ENCODE data around the gene PLIN5. TPM values are rescaled to one million over a fixed set of nuclear protein-coding genes. Genes with fewer than 3 reads are reported as not detected.

PLIN5 gene
- total RNA-seq, 1 experiment from 2014 or later: 2.5 TPM

DNA sequence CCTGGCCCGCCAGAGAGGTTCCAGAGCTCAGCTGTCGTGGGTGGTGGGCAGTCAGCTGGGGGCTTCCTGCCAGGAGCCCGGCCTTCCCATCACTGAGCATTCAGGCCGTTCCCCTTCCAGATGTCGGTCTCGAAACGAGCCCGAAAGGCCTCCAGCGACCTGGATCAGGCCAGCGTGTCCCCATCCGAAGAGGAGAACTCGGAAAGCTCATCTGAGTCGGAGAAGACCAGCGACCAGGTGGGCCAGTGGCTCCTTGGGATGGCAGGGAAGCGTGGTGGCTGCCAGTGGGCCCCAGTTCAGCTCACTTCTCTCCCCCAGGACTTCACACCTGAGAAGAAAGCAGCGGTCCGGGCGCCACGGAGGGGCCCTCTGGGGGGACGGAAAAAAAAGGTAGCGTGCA is 43.6 kb downstream of the PLIN5 start:
- DNase-seq: peak; percentile 51
- Histone ChIP-seq H3K4me3 (ENCODE audit: insufficient read depth, low read depth, low read length) (no peak overlapping the region), H3K27me3 (ENCODE audit: control insufficient read depth, insufficient read depth, low read length) (no peaks in the 10 kb centered on the region), H3K36me3 (replicated peaks; ENCODE audit: control insufficient read depth, insufficient read depth, low read length) (peaks cover 28% of the 10 kb centered on the region)

GRCh38 chr19:4488496-4488895 is 46.5 kb downstream of the PLIN5 start:
- Histone ChIP-seq H3K36me3 (replicated peaks; ENCODE audit: control insufficient read depth, insufficient read depth, low read length) (peaks cover 28% of the 10 kb centered on the region), H3K27me3 (ENCODE audit: control insufficient read depth, insufficient read depth, low read length) (no peaks in the 10 kb centered on the region), H3K4me3 (ENCODE audit: insufficient read depth, low read depth, low read length) (no peak overlapping the region)
- peak; percentile 33 for DNase-seq

DNA sequence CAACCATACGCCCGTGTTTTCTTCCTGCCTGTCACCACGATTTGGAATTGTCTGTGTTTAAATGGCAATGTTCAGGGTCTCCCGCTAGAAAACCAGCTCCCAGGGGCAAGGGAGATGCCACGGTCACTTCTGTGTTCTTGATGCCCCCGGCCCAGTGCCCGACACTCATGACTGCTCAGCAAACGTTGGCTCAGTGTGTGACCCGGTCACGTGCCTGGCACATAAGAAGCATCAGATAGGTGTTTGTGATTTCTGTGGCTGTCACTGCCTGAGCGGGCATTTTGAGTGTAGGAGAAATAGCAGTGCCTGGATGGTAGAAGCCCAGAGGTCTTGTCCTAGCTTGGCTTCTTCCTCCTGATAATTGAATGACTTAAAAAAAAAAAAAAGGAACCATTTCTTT is 47.5 kb downstream of the PLIN5 start:
- no peaks in the 10 kb centered on the region for H3K27me3 ChIP-seq (ENCODE audit: control insufficient read depth, insufficient read depth, low read length)
- no peak for DNase-seq
- H3K4me3 ChIP-seq (ENCODE audit: insufficient read depth, low read depth, low read length): no peak overlapping the region
- H3K36me3 ChIP-seq (replicated peaks; ENCODE audit: control insufficient read depth, insufficient read depth, low read length): peaks cover 23% of the 10 kb centered on the region

DNA sequence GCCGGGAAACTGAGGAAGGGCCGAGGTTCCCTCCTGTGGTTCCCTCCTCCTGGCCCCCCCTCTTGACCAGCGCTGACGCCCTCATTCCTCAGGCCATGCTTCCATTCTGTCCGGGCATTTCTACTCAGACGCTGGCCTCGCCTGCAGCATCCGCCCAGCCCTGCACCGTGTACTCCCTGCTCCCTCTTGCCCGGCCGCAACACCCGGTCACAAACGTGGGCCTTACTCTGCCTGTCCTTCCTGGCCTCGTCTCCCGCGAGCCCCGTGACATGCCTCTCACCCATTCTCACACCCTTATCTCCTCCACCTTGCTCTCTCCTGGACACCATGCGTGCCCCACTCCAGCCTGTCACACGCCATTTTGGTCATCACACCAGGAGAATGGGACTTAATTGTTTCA is 51.6 kb downstream of the PLIN5 start:
- DNase-seq: peak; percentile 30
- H3K27me3 ChIP-seq (ENCODE audit: control insufficient read depth, insufficient read depth, low read length): no peaks in the 10 kb centered on the region
- H3K36me3 ChIP-seq (replicated peaks; ENCODE audit: control insufficient read depth, insufficient read depth, low read length): peaks cover 11% of the 10 kb centered on the region
- H3K4me3 ChIP-seq (ENCODE audit: insufficient read depth, low read depth, low read length): no peak overlapping the region

DNA sequence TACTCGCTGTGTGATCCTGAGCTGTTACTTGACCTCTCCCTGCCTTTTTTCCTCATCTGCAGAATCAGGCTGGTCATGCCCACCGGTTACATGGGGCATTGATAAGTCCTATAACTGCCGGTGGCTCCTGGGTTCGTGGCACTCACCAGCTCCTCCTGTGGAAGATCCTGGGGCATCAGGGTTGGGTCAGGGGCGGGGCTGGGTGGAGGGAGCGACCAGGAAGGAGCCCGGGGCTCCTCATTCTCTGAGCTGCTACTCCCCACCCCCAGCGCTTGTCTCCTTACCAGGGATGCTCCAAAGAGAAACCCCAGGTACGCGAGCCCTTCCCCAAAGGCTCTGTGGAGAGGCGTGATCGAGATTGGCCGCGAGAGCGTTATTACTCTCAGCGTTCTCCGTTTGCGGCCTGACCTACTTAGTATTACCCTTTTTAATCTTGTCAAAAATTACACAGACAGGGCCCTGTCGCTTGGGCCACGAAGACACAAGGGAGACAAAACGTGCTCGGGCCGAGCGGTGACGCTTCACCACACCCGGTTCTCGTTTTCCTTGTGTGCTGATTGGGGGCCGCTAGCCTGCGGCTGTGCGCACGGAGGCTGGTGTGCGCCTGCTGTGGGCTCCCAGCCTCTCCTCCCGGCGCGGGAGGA is 52.2 kb downstream of the PLIN5 start:
- Histone ChIP-seq H3K27me3 (ENCODE audit: control insufficient read depth, insufficient read depth, low read length) (no peaks in the 10 kb centered on the region), H3K4me3 (ENCODE audit: insufficient read depth, low read depth, low read length) (no peak overlapping the region), H3K36me3 (replicated peaks; ENCODE audit: control insufficient read depth, insufficient read depth, low read length) (peaks cover 11% of the 10 kb centered on the region)
- peak; percentile 57 for DNase-seq

- Histone ChIP-seq H3K36me3 (replicated peaks; ENCODE audit: control insufficient read depth, insufficient read depth, low read length) (peaks cover 20% of the 10 kb centered on the region), H3K4me3 (ENCODE audit: insufficient read depth, low read depth, low read length) (no peak overlapping the region), H3K27me3 (ENCODE audit: control insufficient read depth, insufficient read depth, low read length) (no peaks in the 10 kb centered on the region)
- peak; percentile 2 for DNase-seq
Measured at GRCh38 chr19:4477034-4477801, 57.8 kb downstream of the PLIN5 start.

DNA sequence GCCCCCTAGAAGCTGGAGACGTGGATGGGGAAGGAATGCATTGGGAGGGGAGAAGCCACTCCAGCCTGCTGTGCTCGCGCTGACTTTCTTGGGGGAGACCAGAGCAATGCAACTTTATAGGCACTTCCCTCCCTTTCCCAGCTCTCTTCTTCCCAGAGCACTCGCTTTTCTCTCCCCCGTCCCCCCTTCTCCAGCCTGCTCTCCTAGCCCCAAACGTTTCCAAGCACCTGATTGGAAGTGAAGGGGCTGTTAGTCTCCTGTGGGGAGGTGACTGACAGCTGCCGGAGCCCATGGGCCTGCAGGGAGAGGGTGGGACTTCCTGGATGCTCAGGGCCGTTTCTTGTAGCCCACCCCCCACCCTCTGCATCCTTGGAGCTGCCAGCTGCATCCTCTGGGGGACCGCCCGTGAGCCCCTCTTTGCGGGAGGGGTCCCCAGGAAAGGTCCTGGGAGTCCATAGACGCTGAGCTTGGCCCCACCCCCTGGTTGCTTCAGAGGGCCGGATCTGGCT is 60.5 kb downstream of the PLIN5 start:
- DNase-seq: peak; percentile 98
- Histone ChIP-seq H3K36me3 (replicated peaks; ENCODE audit: control insufficient read depth, insufficient read depth, low read length) (peaks cover 17% of the 10 kb centered on the region), H3K4me3 (ENCODE audit: insufficient read depth, low read depth, low read length) (peak overlapping the region; percentile 55)

GRCh38 chr19:4473763-4474513 is 61.1 kb downstream of the PLIN5 start:
- Histone ChIP-seq H3K27me3 (ENCODE audit: control insufficient read depth, insufficient read depth, low read length) (no peaks in the 10 kb centered on the region), H3K36me3 (replicated peaks; ENCODE audit: control insufficient read depth, insufficient read depth, low read length) (peaks cover 17% of the 10 kb centered on the region), H3K4me3 (ENCODE audit: insufficient read depth, low read depth, low read length) (peak overlapping the region; percentile 55)
- DNase-seq: peak; percentile 60

More for the DNA sequence above, 60.5 kb downstream of the PLIN5 start:
- H3K27me3 ChIP-seq (ENCODE audit: control insufficient read depth, insufficient read depth, low read length): no peaks in the 10 kb centered on the region

DNA sequence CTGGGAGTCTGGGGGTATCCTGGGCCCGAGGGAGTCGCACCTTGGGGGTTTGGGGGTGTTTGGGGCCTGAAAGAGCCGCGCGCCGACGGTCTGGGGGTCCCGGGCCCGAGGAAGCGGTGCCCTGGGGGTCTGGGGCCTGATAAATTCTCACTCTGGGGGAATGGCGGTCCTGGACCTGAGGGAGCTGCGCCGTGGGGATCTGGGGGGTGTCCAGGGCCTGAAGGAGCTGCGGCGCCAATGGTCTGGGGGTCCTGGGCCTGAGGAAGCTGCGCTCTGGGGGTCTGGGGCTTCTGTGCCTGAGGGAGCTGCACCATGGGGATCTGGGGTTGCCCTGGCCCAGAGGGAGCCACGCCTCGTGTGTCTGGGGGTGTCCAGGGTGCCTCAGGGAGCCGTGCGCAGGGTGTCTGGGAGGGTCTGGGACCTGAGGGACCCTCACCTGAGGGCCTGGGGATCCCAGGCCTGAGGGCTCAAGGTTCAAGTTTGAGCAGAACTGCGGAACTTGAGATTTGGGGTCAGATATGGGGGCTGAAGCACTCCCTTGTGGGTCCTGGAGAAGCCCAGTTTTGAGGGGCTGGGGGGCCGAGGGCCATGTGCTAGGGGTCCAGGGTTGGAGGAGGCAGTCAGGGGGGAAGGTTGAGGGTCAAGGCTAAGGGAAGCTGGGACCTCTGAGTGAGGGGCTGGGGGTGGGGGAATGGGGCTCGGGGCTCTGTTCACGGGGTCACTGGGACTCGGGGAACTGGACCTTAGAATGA is 61.8 kb downstream of the PLIN5 start:
- DNase-seq: peak; percentile 44
- H3K27me3 ChIP-seq (ENCODE audit: control insufficient read depth, insufficient read depth, low read length): no peaks in the 10 kb centered on the region
- H3K36me3 ChIP-seq (replicated peaks; ENCODE audit: control insufficient read depth, insufficient read depth, low read length): peaks cover 13% of the 10 kb centered on the region
- peak overlapping the region; percentile 80 for H3K4me3 ChIP-seq (ENCODE audit: insufficient read depth, low read depth, low read length)

Other genes starting within 250 kb of the PLIN5 start
- 0.45 and 0.78 TPM in 2 replicates for gene TMIGD2, start 232.8 kb downstream of the PLIN5 start, total RNA-seq (2014; rRNA removed; shearing (Covaris generic))
- 29.8 and 34.1 TPM in 2 replicates for gene FSD1, start 230.6 kb downstream of the PLIN5 start, total RNA-seq (2014; rRNA removed; shearing (Covaris generic))
- gene STAP2, start 196.4 kb downstream of the PLIN5 start, total RNA-seq (2014; rRNA removed; shearing (Covaris generic)): 14.2 and 18.0 TPM in 2 replicates
- gene MPND, start 191.7 kb downstream of the PLIN5 start, total RNA-seq (2014; rRNA removed; shearing (Covaris generic)): 11.4 and 17.4 TPM in 2 replicates
- 73.1 and 97.7 TPM in 2 replicates for gene SH3GL1, start 134.7 kb downstream of the PLIN5 start, total RNA-seq (2014; rRNA removed; shearing (Covaris generic))
- 121 and 122 TPM in 2 replicates for gene CHAF1A, start 132.6 kb downstream of the PLIN5 start, total RNA-seq (2014; rRNA removed; shearing (Covaris generic))
- 36.0 and 41.8 TPM in 2 replicates for gene UBXN6, start 77.4 kb downstream of the PLIN5 start, total RNA-seq (2014; rRNA removed; shearing (Covaris generic))
- 111 and 116 TPM in 2 replicates for gene HDGFL2, start 62.9 kb downstream of the PLIN5 start, total RNA-seq (2014; rRNA removed; shearing (Covaris generic))
- 0.07 and 0.10 TPM in 2 replicates for gene PLIN4, start 16.7 kb downstream of the PLIN5 start, total RNA-seq (2014; rRNA removed; shearing (Covaris generic))
- 0.10 and 0.30 TPM in 2 replicates for gene LRG1, start 4.8 kb upstream of the PLIN5 start, total RNA-seq (2014; rRNA removed; shearing (Covaris generic))
- gene SEMA6B, start 24.5 kb upstream of the PLIN5 start, total RNA-seq (2014; rRNA removed; shearing (Covaris generic)): 38.4 and 43.0 TPM in 2 replicates
- gene TNFAIP8L1, start 104.3 kb upstream of the PLIN5 start, total RNA-seq (2014; rRNA removed; shearing (Covaris generic)): 9.4 and 11.1 TPM in 2 replicates
- 90.2 and 92.2 TPM in 2 replicates for gene MYDGF, start 135.1 kb upstream of the PLIN5 start, total RNA-seq (2014; rRNA removed; shearing (Covaris generic))
- 36.2 and 41.7 TPM in 2 replicates for gene DPP9, start 188.6 kb upstream of the PLIN5 start, total RNA-seq (2014; rRNA removed; shearing (Covaris generic))

Data from H7 (cell line).